ENCODE measurements around the gene VMO1.

VMO1 gene

DNA sequence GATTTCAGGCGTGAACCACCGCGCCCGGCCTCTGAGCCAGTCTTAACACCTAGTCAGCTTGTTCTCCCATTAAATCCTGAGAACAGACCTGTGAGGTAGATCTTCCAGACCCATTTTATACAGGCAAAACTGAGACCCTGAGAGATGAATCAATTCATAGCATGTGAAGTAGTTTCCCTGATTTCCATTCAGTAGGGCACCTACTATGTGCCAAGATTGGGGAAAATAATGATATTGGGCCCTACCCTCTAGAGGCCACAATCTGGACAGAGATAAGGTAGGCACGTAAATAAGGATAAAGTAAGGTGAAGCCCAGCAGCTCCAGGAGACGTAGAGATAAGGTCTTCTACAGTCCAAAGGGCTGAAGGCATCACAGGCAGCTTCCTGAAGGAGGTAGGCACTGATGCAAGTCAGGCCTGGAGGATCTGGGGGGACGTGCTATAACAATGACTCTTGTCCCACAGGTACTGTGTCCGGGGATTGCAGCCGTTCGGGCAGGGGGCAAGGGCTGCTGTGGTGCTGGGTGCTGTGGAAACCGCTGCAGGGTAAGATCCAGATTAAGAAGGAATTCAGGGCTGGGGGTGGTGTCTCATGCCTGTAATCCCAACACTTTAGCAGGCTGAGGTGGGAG lies 5.7 kb downstream of the VMO1 start:
- no peak overlapping the region for H3K27ac ChIP-seq (ENCODE audit: low read depth, low read length)
- no peaks in the 10 kb centered on the region for H3K36me3 ChIP-seq (ENCODE audit: control insufficient read depth, insufficient read depth, low read length)
- no peak overlapping the region for H3K4me3 ChIP-seq (ENCODE audit: low read depth, low read length)
- H3K9ac ChIP-seq (ENCODE audit: low read depth, low read length) = no peak overlapping the region
- H3K9me3 ChIP-seq (ENCODE audit: control insufficient read depth, insufficient read depth, low read length) = no peaks in the 10 kb centered on the region
- no peaks in the 10 kb centered on the region for H3K4me1 ChIP-seq (ENCODE audit: control insufficient read depth, insufficient read depth, low read length)
- H3K27me3 ChIP-seq (ENCODE audit: control insufficient read depth, insufficient read depth, low read length) = peaks cover 33% of the 10 kb centered on the region

DNA sequence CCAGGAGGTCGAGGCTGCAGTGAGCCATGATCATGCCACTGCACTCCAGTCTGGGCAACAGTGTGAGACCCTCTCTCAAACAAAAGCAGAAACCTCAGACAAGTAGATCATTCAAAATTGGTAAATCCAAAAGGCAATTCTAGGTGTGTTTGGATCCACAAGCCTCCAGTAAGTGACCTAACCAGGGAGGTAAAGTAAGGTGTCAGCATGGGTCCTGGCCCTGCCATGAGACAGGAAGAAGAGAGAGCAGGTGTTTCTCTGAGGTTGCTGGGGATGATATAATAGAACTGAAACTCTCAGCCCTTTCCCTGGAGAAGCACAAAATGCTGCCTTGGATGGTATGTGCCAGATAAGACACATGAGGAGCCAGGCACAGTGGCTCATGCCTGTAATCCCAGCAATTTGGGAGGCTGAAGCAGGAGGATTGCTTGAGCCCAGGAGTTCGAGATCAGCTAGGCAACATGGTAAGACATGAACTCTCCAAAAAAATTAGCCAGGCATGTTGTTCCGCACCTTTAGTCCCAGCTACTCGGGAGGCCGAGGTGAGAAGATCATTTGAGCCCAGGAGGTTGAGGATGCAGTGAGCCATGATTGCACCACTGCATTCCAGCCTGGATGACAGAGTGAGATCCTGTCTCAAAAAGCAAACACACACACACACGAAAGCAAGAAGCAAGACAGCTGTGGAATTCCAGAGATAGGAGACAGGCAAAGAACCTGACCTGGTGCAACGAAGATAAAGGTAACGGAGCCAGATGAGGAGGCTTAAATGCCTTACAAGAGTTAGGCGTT lies 8.0 kb downstream of the VMO1 start:
- H3K4me1 ChIP-seq (ENCODE audit: control insufficient read depth, insufficient read depth, low read length) = no peaks in the 10 kb centered on the region
- H3K27ac ChIP-seq (ENCODE audit: low read depth, low read length) = no peak overlapping the region
- no peaks in the 10 kb centered on the region for H3K9me3 ChIP-seq (ENCODE audit: control insufficient read depth, insufficient read depth, low read length)
- H3K4me3 ChIP-seq (ENCODE audit: low read depth, low read length) = no peak overlapping the region
- no peak overlapping the region for H3K9ac ChIP-seq (ENCODE audit: low read depth, low read length)
- peaks cover 11% of the 10 kb centered on the region for H3K27me3 ChIP-seq (ENCODE audit: control insufficient read depth, insufficient read depth, low read length)
- H3K36me3 ChIP-seq (ENCODE audit: control insufficient read depth, insufficient read depth, low read length) = no peaks in the 10 kb centered on the region

GRCh38 chr17:4772235-4772613 lies 13.9 kb downstream of the VMO1 start:
- no peak overlapping the region for H3K27ac ChIP-seq (ENCODE audit: low read depth, low read length)
- no peak overlapping the region for H3K4me3 ChIP-seq (ENCODE audit: low read depth, low read length)
- H3K27me3 ChIP-seq (ENCODE audit: control insufficient read depth, insufficient read depth, low read length) = no peaks in the 10 kb centered on the region
- H3K36me3 ChIP-seq (ENCODE audit: control insufficient read depth, insufficient read depth, low read length) = no peaks in the 10 kb centered on the region
- no peaks in the 10 kb centered on the region for H3K9me3 ChIP-seq (ENCODE audit: control insufficient read depth, insufficient read depth, low read length)
- H3K4me1 ChIP-seq (ENCODE audit: control insufficient read depth, insufficient read depth, low read length) = no peaks in the 10 kb centered on the region
- no peak overlapping the region for H3K9ac ChIP-seq (ENCODE audit: low read depth, low read length)

GRCh38 chr17:4771519-4772234 lies 14.5 kb downstream of the VMO1 start, which contains the start of gene TM4SF5:
Gene TM4SF5, plus strand, starts transcription at chr17:4771886. Its CDS starts 37 bp downstream, at chr17:4771923.
- no peak within 1 kb of the TSS for H3K27ac ChIP-seq (ENCODE audit: low read depth, low read length)
- H3K27me3 ChIP-seq (ENCODE audit: control insufficient read depth, insufficient read depth, low read length) = no peaks in the 10 kb centered on the region
- H3K36me3 ChIP-seq (ENCODE audit: control insufficient read depth, insufficient read depth, low read length) = no peaks in the 10 kb centered on the region
- no peaks in the 10 kb centered on the region for H3K4me1 ChIP-seq (ENCODE audit: control insufficient read depth, insufficient read depth, low read length)
- H3K4me3 ChIP-seq (ENCODE audit: low read depth, low read length) = no peak within 1 kb of the TSS
- no peak within 1 kb of the TSS for H3K9ac ChIP-seq (ENCODE audit: low read depth, low read length)
- H3K9me3 ChIP-seq (ENCODE audit: control insufficient read depth, insufficient read depth, low read length) = no peaks in the 10 kb centered on the region

DNA sequence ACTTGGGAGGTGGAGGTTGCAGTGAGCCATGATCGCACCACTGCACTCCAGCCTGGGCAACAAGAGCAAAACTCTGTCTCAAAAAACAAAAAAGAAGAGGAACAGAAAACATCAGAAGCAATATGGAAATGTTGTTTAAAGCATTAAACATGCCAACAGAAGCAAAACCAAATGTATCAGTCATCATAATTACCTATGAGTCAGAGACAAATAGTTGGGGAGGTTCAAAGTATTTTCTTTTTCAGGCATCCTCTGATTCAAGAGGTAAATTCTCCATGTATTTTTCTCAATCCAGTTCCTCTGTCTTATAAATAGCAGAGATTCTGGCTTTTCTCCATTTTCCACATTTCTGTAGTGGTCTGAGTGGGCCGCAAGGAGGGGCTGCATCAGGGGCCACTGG lies 16.5 kb downstream of the VMO1 start:
- Histone ChIP-seq H3K36me3 (ENCODE audit: control insufficient read depth, insufficient read depth, low read length) (no peaks in the 10 kb centered on the region), H3K27me3 (ENCODE audit: control insufficient read depth, insufficient read depth, low read length) (no peaks in the 10 kb centered on the region), H3K9me3 (ENCODE audit: control insufficient read depth, insufficient read depth, low read length) (no peaks in the 10 kb centered on the region), H3K9ac (ENCODE audit: low read depth, low read length) (no peak overlapping the region), H3K4me1 (ENCODE audit: control insufficient read depth, insufficient read depth, low read length) (no peaks in the 10 kb centered on the region), H3K4me3 (ENCODE audit: low read depth, low read length) (no peak overlapping the region), H3K27ac (ENCODE audit: low read depth, low read length) (no peak overlapping the region)

- Histone ChIP-seq H3K9me3 (ENCODE audit: control insufficient read depth, insufficient read depth, low read length) (no peaks in the 10 kb centered on the region), H3K27ac (ENCODE audit: low read depth, low read length) (no peak overlapping the region), H3K4me1 (ENCODE audit: control insufficient read depth, insufficient read depth, low read length) (no peaks in the 10 kb centered on the region), H3K4me3 (ENCODE audit: low read depth, low read length) (no peak overlapping the region), H3K36me3 (ENCODE audit: control insufficient read depth, insufficient read depth, low read length) (no peaks in the 10 kb centered on the region), H3K27me3 (ENCODE audit: control insufficient read depth, insufficient read depth, low read length) (no peaks in the 10 kb centered on the region), H3K9ac (ENCODE audit: low read depth, low read length) (no peak overlapping the region)
Measured at GRCh38 chr17:4768298-4768697, 17.9 kb downstream of the VMO1 start.

- Histone ChIP-seq H3K9me3 (ENCODE audit: control insufficient read depth, insufficient read depth, low read length) (no peaks in the 10 kb centered on the region), H3K4me1 (ENCODE audit: control insufficient read depth, insufficient read depth, low read length) (no peaks in the 10 kb centered on the region), H3K27ac (ENCODE audit: low read depth, low read length) (no peak overlapping the region), H3K36me3 (ENCODE audit: control insufficient read depth, insufficient read depth, low read length) (no peaks in the 10 kb centered on the region), H3K27me3 (ENCODE audit: control insufficient read depth, insufficient read depth, low read length) (no peaks in the 10 kb centered on the region), H3K9ac (ENCODE audit: low read depth, low read length) (no peak overlapping the region), H3K4me3 (ENCODE audit: low read depth, low read length) (no peak overlapping the region)
Measured at GRCh38 chr17:4766723-4767122, 19.4 kb downstream of the VMO1 start.

- Histone ChIP-seq H3K9ac (ENCODE audit: low read depth, low read length) (no peak overlapping the region), H3K4me3 (ENCODE audit: low read depth, low read length) (no peak overlapping the region)
Measured at GRCh38 chr17:4766201-4766600, 20.0 kb downstream of the VMO1 start.

DNA sequence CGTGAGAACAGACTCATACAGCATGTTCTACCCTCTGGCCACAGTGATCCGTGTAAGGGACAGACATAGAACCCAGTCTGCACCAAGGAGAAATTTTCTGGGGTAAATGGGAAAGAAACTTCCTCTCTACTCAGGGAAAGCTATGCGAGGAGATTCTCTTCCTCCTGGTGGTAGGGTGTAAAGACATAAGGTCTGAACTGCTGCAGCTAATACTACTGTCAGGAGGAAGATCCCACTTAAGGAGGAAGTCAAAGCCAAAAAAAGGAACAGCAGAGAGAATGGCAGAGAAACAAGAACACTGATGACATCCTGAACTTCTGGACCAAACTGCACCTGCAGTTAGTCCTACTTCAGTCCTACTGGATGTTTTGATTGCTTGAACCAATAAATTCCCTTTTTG lies 21.6 kb downstream of the VMO1 start:
- H3K36me3 ChIP-seq (ENCODE audit: control insufficient read depth, insufficient read depth, low read length) = no peaks in the 10 kb centered on the region
- H3K9me3 ChIP-seq (ENCODE audit: control insufficient read depth, insufficient read depth, low read length) = no peaks in the 10 kb centered on the region
- no peak overlapping the region for H3K4me3 ChIP-seq (ENCODE audit: low read depth, low read length)
- no peaks in the 10 kb centered on the region for H3K27me3 ChIP-seq (ENCODE audit: control insufficient read depth, insufficient read depth, low read length)
- no peaks in the 10 kb centered on the region for H3K4me1 ChIP-seq (ENCODE audit: control insufficient read depth, insufficient read depth, low read length)
- no peak overlapping the region for H3K9ac ChIP-seq (ENCODE audit: low read depth, low read length)
- H3K27ac ChIP-seq (ENCODE audit: low read depth, low read length) = no peak overlapping the region

More at GRCh38 chr17:4766201-4766600, 20.0 kb downstream of the VMO1 start:
- Histone ChIP-seq H3K36me3 (ENCODE audit: control insufficient read depth, insufficient read depth, low read length) (no peaks in the 10 kb centered on the region), H3K27ac (ENCODE audit: low read depth, low read length) (no peak overlapping the region), H3K9me3 (ENCODE audit: control insufficient read depth, insufficient read depth, low read length) (no peaks in the 10 kb centered on the region), H3K27me3 (ENCODE audit: control insufficient read depth, insufficient read depth, low read length) (no peaks in the 10 kb centered on the region), H3K4me1 (ENCODE audit: control insufficient read depth, insufficient read depth, low read length) (no peaks in the 10 kb centered on the region)

DNA sequence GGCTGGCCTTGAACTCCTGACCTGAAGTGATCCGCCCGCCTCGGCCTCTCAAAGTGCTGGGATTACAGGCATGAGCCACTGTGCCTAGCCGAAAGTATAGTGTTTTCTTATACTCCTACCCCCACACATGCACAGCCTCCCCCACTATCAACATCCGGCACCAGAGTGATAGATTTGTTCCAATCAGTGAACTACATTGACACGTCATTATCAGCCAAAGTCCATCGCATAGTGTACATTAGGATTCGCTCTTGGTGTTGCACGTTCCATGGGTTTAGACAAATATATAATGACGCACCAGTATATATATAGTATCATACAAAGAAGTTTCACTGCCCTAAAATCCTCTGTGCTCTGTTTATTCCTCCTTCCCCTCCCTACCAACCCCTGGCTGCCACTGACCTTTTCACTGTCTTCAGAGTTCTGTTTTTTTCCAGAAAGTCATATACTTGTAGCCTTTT lies 26.4 kb downstream of the VMO1 start:
- Histone ChIP-seq H3K36me3 (ENCODE audit: control insufficient read depth, insufficient read depth, low read length) (no peaks in the 10 kb centered on the region), H3K27me3 (ENCODE audit: control insufficient read depth, insufficient read depth, low read length) (no peaks in the 10 kb centered on the region), H3K9ac (ENCODE audit: low read depth, low read length) (no peak overlapping the region), H3K4me1 (ENCODE audit: control insufficient read depth, insufficient read depth, low read length) (no peaks in the 10 kb centered on the region), H3K9me3 (ENCODE audit: control insufficient read depth, insufficient read depth, low read length) (no peaks in the 10 kb centered on the region), H3K4me3 (ENCODE audit: low read depth, low read length) (no peak overlapping the region), H3K27ac (ENCODE audit: low read depth, low read length) (no peak overlapping the region)

GRCh38 chr17:4753392-4753791 lies 32.8 kb downstream of the VMO1 start:
- no peak overlapping the region for H3K9ac ChIP-seq (ENCODE audit: low read depth, low read length)
- no peak overlapping the region for H3K27ac ChIP-seq (ENCODE audit: low read depth, low read length)
- no peaks in the 10 kb centered on the region for H3K36me3 ChIP-seq (ENCODE audit: control insufficient read depth, insufficient read depth, low read length)
- no peaks in the 10 kb centered on the region for H3K27me3 ChIP-seq (ENCODE audit: control insufficient read depth, insufficient read depth, low read length)
- H3K4me1 ChIP-seq (ENCODE audit: control insufficient read depth, insufficient read depth, low read length) = no peaks in the 10 kb centered on the region
- no peaks in the 10 kb centered on the region for H3K9me3 ChIP-seq (ENCODE audit: control insufficient read depth, insufficient read depth, low read length)
- no peak overlapping the region for H3K4me3 ChIP-seq (ENCODE audit: low read depth, low read length)
